Left hindlimb (tissue), 1 donor: ENCODE results near the gene SMAD5.

Source experiments
- DNase-seq: peaks from one replicate; pipeline ENCODE4 v3.0.0-alpha.2; 2018

Gene SMAD5

DNA sequence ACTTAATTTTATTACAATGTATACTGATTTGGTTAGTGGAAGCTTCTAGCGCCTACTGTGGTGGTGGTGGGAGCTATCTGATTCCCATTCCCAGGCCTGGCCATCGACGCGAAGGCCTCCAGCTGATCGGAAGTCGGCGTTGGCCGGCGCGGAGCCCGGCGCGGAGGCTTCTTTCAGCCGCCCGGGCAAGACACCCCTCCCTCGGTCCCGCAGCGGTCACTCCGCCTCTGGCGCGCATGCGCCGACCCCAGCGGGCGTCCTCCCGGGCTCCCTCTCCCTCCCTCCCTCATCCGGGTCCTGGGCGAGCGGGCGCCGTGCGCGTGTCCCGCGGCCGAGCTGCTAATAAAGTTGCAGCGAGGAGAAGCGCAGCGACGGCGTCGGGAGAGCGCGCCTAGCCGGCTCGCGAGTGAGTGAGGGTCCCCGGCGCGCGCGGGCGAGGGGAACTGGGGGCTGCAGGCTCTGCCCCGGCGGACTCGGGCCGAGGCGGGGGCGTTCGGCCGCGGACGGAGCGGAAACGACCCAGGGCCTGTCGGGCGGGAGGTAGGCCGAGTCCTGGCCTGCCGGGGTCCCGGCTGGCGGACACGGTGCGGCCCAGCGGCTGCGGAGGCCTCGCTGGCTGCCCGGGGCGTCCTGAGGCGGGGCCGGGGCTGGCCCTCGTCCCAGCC, at the start of gene SMAD5:
TSS of gene SMAD5 (plus strand) at position 289 of the 665 bp plus-strand sequence. CDS start 20,916 bp downstream, outside the sequence.
- DNase-seq, result peak; percentile 97

DNA sequence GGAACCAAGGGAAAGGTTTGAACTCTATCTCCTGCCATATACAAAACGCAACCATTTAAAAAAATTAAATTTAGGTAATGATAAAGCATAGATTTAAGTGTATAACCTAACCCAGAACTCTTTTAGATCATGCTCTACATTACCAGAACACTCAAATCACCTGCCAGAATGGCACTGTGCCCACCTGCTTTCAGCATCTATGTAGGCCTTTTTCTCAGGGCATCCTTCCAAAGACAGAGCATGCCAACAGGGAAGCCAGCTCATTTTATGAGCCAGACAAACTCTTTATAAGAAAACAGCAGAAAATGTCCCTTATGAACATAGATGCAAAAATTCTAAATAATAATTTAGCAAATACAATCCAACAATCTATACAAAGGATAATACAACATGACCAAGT, 47.9 kb upstream of the SMAD5 start:
- no peak for DNase-seq

DNA sequence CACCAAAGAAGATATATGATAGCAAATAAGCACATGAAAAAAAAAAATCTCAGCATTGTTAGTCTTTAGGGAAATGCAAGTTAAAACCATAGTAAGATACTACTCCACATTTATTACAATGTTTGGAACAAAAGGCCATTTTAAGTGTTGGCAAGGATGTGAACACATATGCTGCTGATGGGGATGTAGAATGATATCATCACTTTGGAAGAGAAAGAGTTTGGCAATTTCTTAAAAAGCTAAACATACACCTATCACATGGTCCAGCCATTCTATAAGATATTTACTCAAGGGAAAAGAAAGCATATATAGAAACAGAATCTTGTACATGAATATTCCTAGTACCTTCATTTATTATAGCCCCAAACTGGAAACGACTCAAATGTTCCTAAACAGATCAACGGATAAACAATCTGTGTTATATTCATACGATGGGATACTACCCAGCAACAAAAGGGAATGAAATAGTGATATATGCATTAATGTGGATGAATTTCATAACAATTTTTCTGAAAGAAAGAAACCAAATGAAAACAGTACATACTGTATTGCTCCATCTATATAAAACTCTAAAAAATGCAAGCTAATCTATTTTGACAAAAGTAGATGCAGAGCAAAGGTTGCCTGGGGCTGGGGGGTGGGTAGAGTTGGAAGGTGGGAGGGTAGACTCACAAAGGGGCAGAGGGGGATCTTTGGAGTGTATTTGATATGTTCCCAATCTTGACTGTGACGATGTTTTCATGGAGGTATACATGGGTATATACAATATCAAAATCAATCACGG, 45.7 kb upstream of the SMAD5 start:
- DNase-seq, result no peak

DNA sequence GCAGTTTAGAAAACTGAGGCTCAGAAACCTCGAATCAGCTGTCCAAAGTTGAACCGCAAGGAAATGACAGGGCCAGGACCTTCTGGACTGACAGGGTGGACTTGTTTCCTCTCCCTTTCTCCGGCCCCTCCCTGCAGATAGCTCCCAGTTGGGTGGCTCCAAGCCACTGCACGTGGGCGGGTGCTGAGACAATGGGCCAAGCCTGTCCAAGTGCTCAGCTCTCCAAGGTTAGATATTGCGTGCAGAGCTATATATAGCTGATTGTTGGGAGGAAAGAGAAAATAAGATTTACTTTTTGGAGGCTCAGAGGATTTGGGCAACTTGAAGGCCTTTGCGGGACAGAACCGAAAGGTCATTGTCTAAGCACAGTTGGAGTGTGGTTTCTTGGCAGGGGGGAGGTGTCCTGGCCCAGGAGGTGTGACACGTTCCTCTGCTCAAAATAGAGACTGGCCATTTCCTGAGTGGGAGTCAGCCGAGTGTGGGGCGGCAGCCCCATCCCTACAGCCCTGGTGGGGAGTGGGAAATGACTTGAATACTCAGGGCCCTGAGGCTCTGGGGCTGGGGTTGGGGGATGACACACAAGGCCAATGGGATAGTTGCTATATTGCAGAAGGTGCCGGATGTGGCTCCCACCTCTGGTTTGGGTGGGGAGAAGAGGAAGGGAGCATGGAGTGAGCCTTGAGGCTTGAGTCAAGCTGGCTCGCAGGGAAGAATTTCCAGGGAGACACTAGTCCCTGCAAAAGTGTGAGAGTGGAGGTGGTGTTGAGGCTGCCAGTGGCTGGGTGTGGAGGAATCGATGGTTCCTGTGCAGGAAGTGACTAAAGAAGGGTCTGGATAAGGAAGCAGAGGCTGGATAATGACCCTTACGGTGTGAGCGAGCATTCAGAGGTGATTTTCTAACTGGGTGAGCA, 44.4 kb upstream of the SMAD5 start:
- peak; percentile 85 for DNase-seq

- DNase-seq, result no peak
Measured at GRCh38 chr5:136089791-136090190, 42.9 kb upstream of the SMAD5 start.

DNA sequence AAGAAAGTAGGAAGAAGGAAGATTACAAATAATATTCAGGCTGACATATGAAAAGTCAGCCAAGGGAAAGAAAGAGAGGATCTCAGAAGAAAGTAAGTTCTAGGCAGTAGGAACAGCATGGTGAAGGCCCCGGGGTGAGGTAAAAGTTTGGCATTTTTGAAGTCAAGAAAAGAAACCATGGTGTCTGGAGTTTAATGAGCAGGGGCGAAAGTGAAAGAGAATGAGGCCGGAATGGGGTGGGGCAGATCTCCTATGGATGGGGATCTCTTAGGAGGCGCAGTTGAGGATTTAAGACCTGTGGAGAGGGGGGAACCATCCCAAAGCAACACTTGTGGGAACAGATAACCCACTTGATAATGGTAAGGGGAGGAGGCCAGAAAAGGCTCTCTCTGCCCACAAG, 42.3 kb upstream of the SMAD5 start:
- no peak for DNase-seq

GRCh38 chr5:136094189-136094912, 38.3 kb upstream of the SMAD5 start:
- DNase-seq, result no peak

- no peak for DNase-seq
Measured at GRCh38 chr5:136094913-136095641, 37.6 kb upstream of the SMAD5 start.

- DNase-seq, result no peak
Measured at GRCh38 chr5:136098176-136098575, 34.5 kb upstream of the SMAD5 start.

DNA sequence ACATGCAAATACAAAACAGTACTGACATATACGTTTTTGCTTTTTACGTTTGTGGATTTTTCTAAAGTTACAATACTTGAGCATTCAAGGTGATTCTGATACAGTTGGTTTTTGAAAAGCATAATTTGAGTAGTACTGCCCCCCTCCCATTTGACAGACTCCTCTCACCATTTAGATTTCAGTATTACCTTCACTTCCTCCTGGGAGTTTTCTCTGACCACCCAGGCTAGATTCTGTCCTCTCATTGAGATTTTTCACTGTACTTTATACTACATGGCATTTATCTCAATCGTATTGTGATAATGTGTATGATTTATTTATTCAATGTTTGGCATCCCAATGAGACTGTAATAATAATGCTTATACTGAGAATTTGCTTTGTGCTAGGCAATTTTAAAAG, 32.8 kb upstream of the SMAD5 start:
- no peak for DNase-seq

DNA sequence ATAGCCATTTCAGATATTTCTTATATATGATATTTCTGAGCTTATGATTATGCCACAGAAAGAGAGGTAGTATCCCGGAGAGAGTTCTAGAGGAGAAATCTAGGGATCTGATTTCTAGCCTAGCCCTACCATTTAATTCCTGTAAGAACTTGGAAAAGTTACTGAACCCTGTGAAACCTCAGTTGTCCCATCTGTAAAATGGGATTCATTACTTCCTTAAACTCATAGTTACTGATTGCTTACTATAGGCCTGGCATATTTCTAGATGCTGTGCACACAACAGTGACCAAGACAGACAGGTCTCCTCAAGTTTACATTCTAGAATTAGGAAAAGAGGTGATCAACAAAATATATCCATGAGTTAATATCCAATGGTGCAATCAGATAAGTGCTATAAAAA, 30.8 kb upstream of the SMAD5 start:
- no peak for DNase-seq

- DNase-seq, result no peak
Measured at GRCh38 chr5:136103118-136103517, 29.5 kb upstream of the SMAD5 start.

- DNase-seq, result no peak
Measured at GRCh38 chr5:136104306-136104965, 28.2 kb upstream of the SMAD5 start.

GRCh38 chr5:136106351-136107031, 26.2 kb upstream of the SMAD5 start:
- DNase-seq, result no peak

GRCh38 chr5:136108180-136108611, 24.4 kb upstream of the SMAD5 start:
- DNase-seq, result no peak

DNA sequence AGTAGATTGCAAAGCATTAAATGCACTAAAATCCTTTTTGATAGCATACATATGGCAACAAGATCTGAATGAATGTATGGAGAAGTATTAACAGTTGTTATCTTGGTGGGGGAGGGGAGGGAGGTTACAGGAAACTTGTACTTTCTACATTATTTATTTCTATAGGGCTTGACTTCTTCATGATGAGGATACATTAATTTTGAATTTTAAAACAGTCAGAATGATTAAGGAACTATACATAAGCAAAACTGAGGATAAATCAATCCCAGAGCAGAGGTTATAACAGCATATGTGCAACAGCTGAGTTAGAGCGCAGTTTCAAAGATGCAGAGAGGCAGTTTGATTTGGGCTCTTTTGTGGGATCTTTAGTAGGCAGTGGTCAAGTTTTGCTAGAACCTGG, 23.9 kb upstream of the SMAD5 start:
- DNase-seq, result no peak

GRCh38 chr5:136109453-136110135, 23.1 kb upstream of the SMAD5 start:
- DNase-seq, result no peak

DNA sequence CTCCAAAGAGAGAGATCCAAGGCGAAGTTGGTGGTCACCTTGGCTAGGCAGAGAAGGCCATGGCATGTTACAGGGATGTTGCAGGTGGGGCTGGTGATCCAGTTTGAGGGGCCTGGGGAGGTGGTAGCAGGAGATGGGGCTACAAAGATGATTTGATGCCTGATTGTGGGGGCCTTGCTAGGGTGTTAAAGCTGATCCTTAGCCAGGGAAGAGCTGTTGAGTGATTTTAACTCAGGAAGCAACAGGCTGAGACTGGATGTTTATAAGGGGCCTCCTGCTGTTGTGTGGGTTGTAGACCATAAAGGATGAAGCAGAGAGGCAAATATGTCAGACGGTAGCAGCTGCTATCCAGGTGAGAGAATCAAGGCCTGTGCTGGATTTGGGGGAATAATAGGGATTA, 19.0 kb upstream of the SMAD5 start:
- DNase-seq, result no peak

DNA sequence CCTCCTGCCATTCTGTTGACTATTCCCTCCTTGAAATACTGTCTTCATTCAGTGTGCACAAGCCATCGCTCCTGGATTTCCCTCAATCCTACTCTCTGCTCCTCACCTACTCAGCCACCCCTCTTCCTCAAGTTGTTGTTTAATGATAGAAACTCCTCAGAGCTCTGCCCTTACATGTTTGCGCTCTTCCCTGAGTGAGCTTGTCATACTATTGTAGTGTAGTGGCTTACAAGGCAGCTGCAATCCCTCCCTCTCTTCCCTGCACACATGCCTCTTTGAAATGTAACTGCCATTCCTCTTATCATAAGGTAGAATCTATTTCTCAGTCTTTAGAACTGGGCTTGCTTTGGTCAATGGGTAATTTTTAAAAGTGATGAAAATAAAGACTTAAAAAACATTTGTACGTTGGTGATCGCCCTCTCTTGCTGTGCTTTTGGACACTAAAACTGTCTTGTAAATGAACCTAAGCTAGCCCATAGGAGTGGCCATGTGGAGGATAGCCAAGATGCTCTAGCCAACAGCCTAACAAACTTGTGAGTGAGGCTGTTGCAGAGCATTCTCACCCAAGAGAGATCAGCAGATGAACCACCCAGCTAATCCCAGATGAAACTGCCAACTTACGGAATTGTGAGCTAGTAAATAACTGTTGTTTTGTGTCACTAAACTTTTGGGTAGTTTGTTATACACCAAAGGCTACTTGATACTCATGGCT, 18.1 kb upstream of the SMAD5 start:
- no peak for DNase-seq
